Superior temporal gyrus (tissue), 1 donor: Measurements from ENCODE around the gene ORC3.
"Not testable (repeated sequence)": the region's sequence is repeated elsewhere in the genome, so short reads cannot be mapped to it uniquely, and the experiment has no call there.

Experiments used
- DNase-seq: peaks from one replicate; pipeline ENCODE4 v3.0.0-alpha.2; 2016; ENCODE audit errors: extremely low spot score

ORC3 gene

GRCh38 chr6:87600576-87600975 is 10.6 kb downstream of the ORC3 start:
- no peak for DNase-seq

- DNase-seq, result no peak
These were observed 16.3 kb downstream of the ORC3 start for GRCh38 chr6:87606199-87606598.

GRCh38 chr6:87608802-87609201 is 18.9 kb downstream of the ORC3 start:
- DNase-seq, result no peak

- DNase-seq, result not testable (repeated sequence)
These were observed 23.1 kb downstream of the ORC3 start for GRCh38 chr6:87613018-87613417.

GRCh38 chr6:87617405-87617804 is 27.5 kb downstream of the ORC3 start:
- no peak for DNase-seq

GRCh38 chr6:87618531-87618930 is 28.6 kb downstream of the ORC3 start:
- no peak for DNase-seq

- no peak for DNase-seq
These were observed 33.3 kb downstream of the ORC3 start for GRCh38 chr6:87623248-87623647.

GRCh38 chr6:87628424-87628823 is 38.5 kb downstream of the ORC3 start:
- no peak for DNase-seq

GRCh38 chr6:87628881-87629280 is 38.9 kb downstream of the ORC3 start:
- DNase-seq, result no peak

- DNase-seq, result no peak
These were observed 40.8 kb downstream of the ORC3 start for GRCh38 chr6:87630746-87631145.

GRCh38 chr6:87633851-87634250 is 43.9 kb downstream of the ORC3 start:
- DNase-seq, result no peak

- DNase-seq, result peak; percentile 61
These were observed 46.4 kb downstream of the ORC3 start for GRCh38 chr6:87636315-87636714.

- DNase-seq, result no peak
These were observed 47.2 kb downstream of the ORC3 start for GRCh38 chr6:87637106-87637505.

GRCh38 chr6:87639373-87639772 is 49.4 kb downstream of the ORC3 start:
- DNase-seq, result no peak

- DNase-seq, result no peak
These were observed 51.2 kb downstream of the ORC3 start for GRCh38 chr6:87641065-87641692.

- DNase-seq, result no peak
These were observed 55.1 kb downstream of the ORC3 start for GRCh38 chr6:87645080-87645479.

GRCh38 chr6:87653074-87653962 is 63.4 kb downstream of the ORC3 start:
- no peak for DNase-seq

GRCh38 chr6:87654122-87654521 is 64.2 kb downstream of the ORC3 start:
- DNase-seq, result no peak

- DNase-seq, result no peak
These were observed 65.0 kb downstream of the ORC3 start for GRCh38 chr6:87654875-87655454.

- no peak for DNase-seq
These were observed 65.9 kb downstream of the ORC3 start for GRCh38 chr6:87655824-87656223.

GRCh38 chr6:87656857-87657256 is 66.9 kb downstream of the ORC3 start:
- no peak for DNase-seq

GRCh38 chr6:87658516-87658915 is 68.6 kb downstream of the ORC3 start:
- DNase-seq, result no peak
